ENCODE results near the gene CLK2. TPM values are rescaled to one million over a fixed set of nuclear protein-coding genes. Genes with fewer than 3 reads are reported as not detected.

The CLK2 gene
- total and polyA plus RNA-seq, 9 of the 15 experiments (the other 6 are each of a cell fraction or from before 2014, with no cell fraction given), result 13.5 to 81.4 (median 39.6) TPM

DNA sequence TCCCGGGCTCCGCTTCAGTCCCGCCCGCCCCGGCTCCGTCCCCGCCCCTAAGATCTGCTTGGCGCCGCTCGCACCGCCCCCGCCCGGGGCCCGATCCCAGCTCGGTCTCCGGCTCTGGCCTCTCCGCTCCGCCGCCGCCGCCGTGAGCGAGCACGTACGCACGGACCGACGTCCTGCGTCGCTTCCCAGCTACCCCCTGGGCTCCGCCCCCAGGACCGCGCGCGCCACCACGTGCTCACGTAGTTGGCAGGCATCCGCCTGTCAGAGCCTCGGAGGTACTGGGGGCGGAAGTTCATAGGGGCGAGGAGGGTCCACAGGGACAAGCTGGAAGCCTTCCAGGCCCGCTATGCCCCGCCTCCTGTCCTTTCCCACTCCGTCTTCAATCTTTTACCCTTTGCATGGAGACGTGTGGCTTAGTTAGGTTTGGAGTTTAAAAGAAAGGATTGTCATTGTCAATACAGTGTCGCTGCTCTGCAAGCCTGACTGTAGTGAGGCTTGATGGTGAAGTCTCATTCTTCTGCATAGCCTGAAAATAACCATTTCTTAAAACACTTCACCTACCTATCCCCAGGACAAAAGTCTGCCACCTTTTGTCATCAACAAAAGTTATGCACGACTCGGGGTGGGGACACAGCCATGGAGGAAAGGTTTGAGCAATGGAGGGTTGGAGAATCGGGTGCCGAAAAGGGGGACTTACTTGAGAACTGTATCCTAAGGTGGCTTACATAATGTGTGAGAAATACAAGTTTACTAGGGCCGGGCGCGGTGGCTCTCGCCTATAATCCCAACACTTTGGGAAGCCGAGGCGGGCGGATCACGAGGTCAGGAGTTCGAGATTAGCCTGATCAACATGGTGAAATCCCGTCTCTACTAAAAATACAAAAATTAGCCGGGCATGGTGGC lies at the start of gene CLK2 (continued):
- TF ChIP-seq, protein P1, sequence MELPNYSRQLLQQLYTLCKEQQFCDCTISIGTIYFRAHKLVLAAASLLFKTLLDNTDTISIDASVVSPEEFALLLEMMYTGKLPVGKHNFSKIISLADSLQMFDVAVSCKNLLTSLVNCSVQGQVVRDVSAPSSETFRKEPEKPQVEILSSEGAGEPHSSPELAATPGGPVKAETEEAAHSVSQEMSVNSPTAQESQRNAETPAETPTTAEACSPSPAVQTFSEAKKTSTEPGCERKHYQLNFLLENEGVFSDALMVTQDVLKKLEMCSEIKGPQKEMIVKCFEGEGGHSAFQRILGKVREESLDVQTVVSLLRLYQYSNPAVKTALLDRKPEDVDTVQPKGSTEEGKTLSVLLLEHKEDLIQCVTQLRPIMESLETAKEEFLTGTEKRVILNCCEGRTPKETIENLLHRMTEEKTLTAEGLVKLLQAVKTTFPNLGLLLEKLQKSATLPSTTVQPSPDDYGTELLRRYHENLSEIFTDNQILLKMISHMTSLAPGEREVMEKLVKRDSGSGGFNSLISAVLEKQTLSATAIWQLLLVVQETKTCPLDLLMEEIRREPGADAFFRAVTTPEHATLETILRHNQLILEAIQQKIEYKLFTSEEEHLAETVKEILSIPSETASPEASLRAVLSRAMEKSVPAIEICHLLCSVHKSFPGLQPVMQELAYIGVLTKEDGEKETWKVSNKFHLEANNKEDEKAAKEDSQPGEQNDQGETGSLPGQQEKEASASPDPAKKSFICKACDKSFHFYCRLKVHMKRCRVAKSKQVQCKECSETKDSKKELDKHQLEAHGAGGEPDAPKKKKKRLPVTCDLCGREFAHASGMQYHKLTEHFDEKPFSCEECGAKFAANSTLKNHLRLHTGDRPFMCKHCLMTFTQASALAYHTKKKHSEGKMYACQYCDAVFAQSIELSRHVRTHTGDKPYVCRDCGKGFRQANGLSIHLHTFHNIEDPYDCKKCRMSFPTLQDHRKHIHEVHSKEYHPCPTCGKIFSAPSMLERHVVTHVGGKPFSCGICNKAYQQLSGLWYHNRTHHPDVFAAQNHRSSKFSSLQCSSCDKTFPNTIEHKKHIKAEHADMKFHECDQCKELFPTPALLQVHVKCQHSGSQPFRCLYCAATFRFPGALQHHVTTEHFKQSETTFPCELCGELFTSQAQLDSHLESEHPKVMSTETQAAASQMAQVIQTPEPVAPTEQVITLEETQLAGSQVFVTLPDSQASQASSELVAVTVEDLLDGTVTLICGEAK (IDR thresholded peaks at IDR 0.05), result peak; percentile 49
- TF ChIP-seq, protein P1 (CRISPR knock-in tag; IDR thresholded peaks at IDR 0.05), result no peak
- TF ChIP-seq SAP30 (IDR thresholded peaks at IDR 0.05; ENCODE audit: borderline replicate concordance, insufficient read depth, low read depth, low read length, poor library complexity, severe bottlenecking), result peak; percentile 71
- TF ChIP-seq ZFP1 (CRISPR knock-in tag; IDR thresholded peaks at IDR 0.05), result no peak
- no peak for TF ChIP-seq PCBP2 (IDR thresholded peaks at IDR 0.05; ENCODE audit: low read depth, low read length, poor library complexity, severe bottlenecking)
- TF ChIP-seq TCF3 (CRISPR knock-in tag; IDR thresholded peaks at IDR 0.05), result no peak
- no peak for TF ChIP-seq KHSRP (IDR thresholded peaks at IDR 0.05)
- peak; percentile 85 to 87 for TF ChIP-seq NRF1 (conservative IDR thresholded peaks at IDR 0.05 in 1 of 2, IDR thresholded peaks at IDR 0.05 in 1 of 2)
- TF ChIP-seq ZNF41 (CRISPR knock-in tag; conservative IDR thresholded peaks at IDR 0.05), result no peak
- TF ChIP-seq TBL1XR1 (IDR thresholded peaks at IDR 0.05; ENCODE audit: low read length in 2 of 2), result peak in 1 of 2 experiments; percentile 37; a peak in 1 of 4 replicates
- TF ChIP-seq, protein P2, sequence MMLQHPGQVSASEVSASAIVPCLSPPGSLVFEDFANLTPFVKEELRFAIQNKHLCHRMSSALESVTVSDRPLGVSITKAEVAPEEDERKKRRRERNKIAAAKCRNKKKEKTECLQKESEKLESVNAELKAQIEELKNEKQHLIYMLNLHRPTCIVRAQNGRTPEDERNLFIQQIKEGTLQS (IDR thresholded peaks at IDR 0.05), result no peak
- TF ChIP-seq, protein P2 (CRISPR knock-in tag; conservative IDR thresholded peaks at IDR 0.05), result no peak
- TF ChIP-seq, protein P3, sequence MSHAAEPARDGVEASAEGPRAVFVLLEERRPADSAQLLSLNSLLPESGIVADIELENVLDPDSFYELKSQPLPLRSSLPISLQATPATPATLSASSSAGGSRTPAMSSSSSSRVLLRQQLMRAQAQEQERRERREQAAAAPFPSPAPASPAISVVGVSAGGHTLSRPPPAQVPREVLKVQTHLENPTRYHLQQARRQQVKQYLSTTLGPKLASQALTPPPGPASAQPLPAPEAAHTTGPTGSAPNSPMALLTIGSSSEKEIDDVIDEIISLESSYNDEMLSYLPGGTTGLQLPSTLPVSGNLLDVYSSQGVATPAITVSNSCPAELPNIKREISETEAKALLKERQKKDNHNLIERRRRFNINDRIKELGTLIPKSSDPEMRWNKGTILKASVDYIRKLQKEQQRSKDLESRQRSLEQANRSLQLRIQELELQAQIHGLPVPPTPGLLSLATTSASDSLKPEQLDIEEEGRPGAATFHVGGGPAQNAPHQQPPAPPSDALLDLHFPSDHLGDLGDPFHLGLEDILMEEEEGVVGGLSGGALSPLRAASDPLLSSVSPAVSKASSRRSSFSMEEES (CRISPR knock-in tag; IDR thresholded peaks at IDR 0.05), result peak; percentile 53
- TF ChIP-seq STAG1 (CRISPR knock-in tag; IDR thresholded peaks at IDR 0.05; ENCODE audit: borderline replicate concordance), result no peak
- TF ChIP-seq SRSF7 (optimal IDR thresholded peaks at IDR 0.05; ENCODE audit: low read depth, low read length), result no peak
- TF ChIP-seq NCOA4 (IDR thresholded peaks at IDR 0.05; ENCODE audit: partially characterized antibody), result no peak
